D341Med (cell line): ENCODE results near the gene ZCCHC24.
A peak's percentile ranks its signal among the peaks of the same experiment; 100 is the strongest.

Experiments used
- DNase-seq: peaks from one replicate; pipeline ENCODE4 v3.0.0; 2012; ENCODE audit warnings: low spot score

ZCCHC24 gene

DNA sequence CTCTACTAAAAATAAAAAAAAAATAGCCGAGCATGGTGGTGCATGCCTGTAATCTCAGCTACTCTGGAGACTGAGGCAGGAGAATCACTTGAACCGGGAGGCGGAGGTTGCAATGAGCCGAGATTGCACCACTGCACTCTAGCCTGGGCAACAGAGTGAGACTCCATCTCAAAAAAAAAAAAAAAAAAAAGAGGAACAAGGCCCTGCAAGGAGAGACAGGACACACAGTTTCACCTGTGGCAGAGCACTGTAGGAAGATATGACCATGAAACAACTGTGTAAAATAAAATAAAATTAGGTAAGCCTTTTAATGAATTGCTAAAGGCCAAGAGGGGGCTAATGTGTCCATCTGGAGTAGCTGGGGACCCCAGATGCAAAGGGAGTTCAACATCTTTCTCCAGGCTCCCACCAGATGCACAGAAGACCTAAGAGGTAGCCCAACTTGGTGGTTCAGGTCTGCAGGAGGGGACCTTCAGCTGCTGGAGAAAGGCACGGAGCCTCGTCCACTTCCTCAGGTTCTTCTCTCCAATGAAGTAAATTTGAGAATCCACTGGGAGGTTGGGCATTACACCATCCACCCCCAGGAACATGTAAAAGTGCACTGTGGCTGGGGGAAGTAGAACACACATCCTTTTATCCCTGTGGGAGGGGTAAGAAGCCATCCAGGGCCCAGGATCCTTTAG lies 85.5 kb downstream of the ZCCHC24 start:
- no peak for DNase-seq

DNA sequence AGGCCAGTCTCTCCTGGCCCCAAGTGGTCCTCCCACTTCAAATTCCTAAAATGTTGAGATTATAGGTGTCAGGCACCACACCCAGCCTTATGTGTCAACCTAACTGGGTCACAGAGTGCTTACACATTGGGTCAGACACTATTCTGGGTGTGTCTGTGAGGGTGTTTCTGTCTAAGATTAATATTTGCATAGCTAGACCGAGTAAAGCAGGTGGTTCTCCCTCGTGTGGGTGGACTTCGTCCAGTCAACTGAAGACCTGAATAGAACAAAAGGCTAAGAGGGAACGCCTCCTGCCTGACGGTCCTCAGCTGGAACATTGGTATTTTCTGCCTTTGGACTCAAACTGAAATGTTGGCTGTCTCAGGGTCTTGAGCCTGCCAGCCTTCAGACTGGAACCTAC lies 86.6 kb downstream of the ZCCHC24 start:
- DNase-seq: no peak

DNA sequence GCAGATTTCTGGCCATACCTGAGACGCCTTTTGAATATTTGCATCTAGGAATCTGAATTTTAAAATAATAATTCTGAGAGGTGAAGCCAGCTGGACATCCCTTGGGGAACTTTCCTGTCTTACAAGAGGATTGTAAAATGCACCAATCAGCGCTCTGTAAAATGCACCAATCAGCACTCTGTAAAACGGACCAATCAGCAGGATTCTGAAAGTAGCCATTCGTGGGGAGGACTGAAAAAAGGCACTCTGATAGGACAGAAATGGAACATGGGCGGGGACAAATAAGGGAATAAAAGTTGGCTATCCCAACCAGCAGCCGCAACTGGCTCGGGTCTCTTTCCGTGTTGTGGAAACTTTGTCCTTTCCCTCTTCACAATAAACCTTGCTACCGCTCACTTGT lies 88.2 kb downstream of the ZCCHC24 start:
- no peak for DNase-seq

DNA sequence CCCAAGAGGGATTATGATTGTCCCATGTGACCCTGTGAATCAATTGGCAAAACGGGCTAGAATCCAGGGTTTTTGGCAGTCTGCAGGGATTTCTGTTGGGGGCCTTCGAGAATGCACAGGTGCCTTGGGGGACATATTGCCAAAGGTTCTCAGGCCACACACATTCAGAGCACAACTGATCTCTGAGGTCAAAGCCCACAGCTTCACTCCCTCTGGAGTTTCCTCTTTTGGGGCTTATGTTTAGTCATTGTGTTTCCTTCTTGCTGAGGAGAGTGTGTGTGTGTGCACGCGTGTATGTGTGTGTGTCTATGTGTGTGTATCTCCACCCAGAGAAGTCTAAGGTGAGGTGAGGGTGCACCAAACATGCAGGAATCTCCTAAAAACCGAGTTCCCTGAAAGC lies 89.3 kb downstream of the ZCCHC24 start:
- no peak for DNase-seq

DNA sequence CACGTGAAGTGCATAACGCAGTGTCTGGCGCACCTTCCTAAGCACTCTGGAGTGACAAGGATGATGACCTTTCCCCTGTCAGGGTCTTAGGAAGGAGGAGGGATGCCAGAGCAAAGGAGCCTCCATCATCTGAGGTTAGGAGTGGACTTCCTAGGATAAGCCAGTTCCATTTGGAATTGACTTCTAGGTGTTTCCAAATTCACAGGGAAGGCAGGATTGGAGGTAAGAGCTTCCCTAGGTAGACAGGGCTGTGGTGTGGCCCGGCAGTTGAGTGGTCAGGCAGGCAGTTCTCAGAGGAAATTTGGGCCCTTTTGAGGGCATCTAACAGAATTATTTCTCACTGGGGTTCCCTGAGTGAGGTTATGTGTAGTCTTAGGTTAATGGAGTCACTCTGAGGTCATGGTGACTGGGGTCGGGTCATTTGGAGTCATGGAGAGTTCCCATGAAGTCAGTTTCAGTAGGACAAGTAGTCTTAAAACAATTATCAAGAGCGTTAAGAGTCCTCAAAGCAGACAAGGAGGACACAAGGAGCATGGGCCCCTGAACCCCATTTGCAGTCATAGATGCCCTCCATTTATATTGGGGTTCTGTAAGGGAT lies 89.9 kb downstream of the ZCCHC24 start:
- DNase-seq: no peak

DNA sequence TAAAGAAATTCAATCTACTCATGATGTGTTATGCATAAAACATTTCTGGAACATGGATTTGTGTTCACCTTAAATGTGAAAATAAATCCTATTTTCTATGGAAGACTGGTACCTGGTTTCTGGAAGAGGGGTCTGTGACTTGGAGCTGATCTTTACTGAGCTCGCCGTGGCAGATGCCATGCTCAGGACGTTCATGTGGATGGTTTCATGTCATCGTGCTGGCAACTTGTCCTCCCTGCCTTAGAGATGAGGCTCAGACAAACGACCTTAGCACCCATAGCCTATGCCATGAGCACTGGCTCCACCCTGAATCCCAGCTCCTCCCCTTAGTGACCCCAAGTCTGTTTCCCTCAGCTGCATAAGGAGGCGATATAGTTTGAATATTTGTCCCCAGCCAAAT lies 90.8 kb downstream of the ZCCHC24 start:
- DNase-seq: no peak

DNA sequence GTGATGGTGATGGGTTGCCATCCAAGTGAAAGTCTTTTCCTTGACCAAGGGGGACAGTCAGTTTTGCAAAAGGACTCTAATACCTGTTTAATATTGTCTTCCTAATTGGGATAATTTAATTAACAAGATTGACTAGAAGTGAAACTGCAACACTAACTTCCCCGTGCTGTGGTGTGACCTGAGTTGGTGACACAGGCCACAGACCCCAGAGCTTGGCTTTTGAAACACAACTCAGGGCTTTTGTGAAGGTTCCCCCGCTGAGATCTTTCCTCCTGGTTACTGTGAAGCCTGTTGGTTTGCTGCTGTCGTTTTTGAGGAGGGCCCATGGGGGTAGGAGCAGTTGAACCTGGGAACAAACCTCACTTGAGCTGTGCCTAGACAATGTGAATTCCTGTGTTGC lies 91.3 kb downstream of the ZCCHC24 start:
- DNase-seq: no peak

DNA sequence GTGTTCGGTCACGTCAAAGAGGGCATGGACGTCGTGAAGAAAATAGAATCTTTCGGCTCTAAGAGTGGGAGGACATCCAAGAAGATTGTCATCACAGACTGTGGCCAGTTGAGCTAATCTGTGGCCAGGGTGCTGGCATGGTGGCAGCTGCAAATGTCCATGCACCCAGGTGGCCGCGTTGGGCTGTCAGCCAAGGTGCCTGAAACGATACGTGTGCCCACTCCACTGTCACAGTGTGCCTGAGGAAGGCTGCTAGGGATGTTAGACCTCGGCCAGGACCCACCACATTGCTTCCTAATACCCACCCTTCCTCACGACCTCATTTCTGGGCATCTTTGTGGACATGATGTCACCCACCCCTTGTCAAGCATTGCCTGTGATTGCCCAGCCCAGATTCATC lies 91.7 kb downstream of the ZCCHC24 start:
- DNase-seq: no peak

DNA sequence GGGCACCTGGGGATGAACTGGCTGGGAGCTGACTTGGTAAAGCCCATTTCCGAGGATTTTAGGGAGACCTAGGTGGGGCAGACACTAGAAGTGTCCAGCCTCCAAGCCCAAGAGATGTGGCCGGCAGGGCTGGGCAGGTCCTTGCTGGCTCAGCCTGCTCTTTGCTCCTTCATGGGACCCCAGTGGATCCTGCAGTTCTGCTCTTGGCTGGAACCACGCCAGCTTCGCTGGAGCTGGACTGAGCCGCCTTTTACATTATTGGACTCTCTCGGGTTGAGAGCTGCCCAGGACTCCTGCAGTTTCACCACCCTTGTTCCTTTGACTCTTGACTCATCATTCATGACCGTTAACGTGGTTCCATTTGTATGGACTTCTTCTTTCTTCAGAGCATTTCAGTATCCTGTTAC lies 92.4 kb downstream of the ZCCHC24 start:
- no peak for DNase-seq

DNA sequence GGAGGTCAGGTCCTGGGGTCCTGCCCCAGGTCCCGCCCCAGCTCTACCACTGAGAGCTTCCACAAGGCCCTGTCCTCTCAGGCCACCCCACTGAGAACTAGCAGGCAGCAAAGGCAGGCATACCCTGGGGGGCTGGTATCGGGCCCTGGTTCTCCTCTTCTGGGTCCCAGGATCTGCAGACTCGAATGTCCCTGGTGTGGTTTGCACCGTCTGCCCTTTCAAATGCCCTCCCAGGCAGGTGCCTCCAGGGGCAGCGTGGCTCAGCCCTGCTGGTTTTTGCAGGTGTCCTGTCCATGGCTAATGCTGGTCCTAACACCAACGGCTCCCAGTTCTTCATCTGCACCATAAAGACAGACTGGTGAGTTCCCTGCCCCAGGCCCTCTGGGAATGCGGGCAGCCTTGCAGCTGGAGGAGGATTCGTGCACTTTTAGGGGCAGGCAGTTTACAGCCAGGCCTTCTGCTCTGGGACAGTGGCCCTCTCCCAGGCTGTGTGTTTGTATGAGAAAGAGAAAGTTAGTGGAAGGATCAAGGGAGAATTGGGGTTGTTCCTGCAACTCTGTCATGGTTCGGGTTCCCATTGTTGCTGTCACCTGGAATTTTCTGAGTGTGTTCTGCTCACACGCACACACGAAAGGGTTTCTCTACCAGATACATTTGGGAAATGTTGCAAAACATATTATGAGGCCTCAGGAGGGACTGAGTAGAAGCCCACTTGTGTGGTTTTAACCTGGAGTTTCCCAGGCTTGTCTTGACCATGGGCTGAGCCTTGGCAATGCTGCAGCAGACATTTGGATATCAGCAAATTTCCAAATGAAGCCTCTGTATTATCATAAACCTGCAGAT lies 93.2 kb downstream of the ZCCHC24 start:
- no peak for DNase-seq

DNA sequence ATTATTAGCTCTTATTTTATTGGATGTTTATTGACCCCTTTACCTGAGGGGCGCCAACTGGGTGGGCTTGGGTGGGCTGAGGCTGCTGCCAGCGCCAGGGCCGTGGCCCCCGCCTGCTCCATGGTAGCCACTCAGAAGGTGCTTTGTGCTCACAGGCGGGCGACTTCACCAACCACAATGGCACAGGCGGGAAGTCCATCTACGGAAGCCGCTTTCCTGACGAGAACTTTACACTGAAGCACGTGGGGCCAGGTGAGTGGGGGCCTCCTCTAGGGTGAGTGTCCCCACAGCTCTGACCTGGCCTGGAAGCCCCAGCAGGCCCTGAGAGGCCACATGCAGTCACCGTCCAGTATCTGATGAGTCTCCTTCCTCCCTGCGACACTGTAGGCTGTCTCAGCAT lies 94.1 kb downstream of the ZCCHC24 start:
- DNase-seq: no peak

DNA sequence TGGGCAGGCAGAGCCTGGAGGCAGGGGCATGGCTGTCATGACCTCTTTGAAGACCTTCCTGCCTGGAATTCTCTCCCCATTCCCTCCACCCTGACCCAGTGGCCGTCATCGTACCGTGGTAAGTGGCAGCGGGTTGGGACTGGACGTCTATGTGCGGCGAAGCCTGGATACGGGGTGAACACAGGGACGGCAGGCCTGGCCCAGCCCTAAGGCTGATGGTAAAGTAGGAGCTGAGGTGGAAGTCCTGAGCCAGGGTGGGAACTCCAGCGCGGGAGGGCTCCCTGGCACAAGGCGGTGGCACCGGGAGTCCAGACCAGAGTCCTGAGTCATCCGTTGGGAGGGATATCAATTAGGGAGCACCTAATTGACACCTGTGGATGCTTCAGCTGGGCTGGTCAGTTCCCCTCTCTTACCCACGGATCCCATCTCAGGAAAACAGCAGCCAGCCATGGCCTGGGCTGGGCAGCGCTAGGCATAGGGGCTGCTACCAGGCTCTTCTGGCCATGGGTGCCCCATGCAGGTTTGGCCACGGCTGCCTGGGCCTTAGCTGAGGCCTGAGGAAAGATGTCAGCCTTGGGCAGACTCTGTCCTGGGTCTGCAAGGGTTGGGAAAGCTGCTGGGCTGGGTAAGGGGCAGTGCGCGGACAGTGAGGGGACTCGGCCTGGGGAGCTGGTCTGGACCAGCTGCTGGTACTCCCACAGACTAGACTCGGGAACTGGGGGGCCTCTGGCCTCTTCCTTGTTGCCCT lies 94.8 kb downstream of the ZCCHC24 start:
- no peak for DNase-seq

DNA sequence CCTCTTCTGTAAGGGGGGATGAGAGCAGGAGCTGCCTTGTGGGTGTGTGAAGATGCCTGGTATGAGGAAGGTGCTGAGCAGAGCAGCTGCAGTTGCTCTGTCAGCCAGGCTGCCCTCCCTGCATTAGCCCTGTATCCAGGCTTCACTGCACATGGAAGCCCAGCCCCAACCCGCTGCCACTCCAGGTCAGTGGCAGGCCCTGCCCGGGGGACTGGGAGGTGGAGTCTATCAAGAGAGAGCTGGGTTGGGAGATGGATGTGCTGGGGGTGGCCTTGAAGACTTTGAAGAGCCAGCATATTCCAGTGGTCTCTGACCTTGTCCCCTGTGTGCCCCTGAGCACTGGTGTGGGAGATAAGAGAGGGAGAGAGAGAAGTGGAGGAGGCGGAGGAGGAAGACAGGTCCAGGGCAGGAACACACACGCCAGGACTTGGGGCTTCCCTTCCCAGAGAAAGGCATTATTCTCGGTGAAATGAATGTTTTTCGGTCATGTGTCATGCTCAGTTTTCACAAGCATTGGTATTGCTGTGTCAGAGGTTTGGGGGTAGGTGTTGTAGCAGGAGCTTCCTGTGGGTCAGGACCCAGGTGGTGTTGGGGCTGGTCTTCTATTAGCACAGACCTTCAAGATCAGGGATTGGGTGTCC lies 95.5 kb downstream of the ZCCHC24 start:
- DNase-seq: no peak

DNA sequence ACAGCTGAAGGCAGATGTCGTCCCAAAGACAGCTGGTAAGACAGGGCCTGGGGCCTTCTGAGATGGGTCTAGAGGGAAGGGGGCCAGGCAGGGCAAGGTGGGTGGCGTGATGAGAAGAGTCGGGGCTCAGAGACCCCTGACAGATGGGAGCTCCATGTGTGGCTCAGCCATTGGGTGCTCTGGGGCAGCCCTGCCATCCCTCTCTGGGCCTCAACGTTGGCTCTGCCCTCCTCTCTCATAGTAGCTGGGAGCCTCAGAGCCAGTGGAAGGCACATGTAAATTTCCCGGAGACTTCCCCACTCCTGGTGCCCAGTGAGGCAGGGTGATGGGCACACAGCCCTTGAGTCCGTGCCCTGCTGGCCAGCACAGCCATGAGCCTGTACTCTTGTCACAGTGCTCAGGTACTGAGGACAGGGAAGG lies 96.3 kb downstream of the ZCCHC24 start:
- DNase-seq: no peak

DNA sequence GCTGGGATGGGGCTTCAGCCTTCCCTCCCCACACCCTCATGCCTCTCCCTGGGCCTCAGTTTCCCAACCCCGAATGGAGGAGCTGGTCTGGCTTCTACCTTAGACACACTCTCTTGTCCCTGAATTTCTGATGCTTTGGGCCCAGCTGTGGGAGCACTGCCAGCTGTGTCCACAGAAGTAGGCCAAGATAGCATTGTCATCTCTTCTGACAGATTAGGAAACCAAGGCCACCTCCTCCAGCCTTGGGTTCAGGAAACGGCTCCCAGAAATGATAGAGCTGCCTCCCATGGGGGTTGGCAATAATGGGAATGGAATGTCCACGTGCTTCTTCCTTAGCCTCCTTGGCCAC lies 96.8 kb downstream of the ZCCHC24 start:
- no peak for DNase-seq

DNA sequence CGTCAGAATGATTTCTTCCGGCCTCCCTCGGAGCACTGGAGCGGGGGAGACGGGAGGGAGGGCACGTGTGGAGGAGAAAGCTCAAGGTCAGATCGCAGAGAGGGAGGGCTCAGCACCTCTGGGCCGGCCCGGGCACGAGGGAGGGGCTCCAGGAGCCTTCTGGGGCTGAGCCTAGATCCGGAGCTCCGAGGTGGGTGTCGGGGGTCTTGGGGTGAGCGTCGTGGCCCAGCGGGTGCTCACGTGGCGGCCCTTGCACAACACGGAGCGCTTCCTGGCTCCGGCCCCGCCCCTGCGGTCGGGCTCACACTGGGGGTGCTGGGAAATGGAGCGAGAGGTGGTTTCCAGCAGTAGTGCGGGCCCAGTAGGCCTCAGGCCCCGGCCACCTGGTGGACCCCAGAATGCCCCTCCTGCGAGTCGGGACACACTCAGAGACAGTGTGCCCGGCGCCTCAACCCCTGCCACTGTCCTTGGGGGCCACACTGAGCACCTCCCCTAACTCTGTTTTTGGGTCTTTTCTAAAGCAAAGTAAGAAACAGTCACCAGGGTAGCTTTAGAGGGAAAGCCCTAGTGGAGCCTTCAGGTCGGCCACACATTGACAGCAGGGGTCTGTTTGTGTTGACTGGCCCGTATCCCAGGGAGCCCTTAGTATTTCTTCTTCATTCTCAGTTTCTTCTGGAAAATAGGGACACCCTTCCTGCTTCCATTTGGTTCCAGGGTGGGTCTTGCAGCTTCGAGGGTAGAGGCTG lies 97.4 kb downstream of the ZCCHC24 start:
- DNase-seq: peak; percentile 62

DNA sequence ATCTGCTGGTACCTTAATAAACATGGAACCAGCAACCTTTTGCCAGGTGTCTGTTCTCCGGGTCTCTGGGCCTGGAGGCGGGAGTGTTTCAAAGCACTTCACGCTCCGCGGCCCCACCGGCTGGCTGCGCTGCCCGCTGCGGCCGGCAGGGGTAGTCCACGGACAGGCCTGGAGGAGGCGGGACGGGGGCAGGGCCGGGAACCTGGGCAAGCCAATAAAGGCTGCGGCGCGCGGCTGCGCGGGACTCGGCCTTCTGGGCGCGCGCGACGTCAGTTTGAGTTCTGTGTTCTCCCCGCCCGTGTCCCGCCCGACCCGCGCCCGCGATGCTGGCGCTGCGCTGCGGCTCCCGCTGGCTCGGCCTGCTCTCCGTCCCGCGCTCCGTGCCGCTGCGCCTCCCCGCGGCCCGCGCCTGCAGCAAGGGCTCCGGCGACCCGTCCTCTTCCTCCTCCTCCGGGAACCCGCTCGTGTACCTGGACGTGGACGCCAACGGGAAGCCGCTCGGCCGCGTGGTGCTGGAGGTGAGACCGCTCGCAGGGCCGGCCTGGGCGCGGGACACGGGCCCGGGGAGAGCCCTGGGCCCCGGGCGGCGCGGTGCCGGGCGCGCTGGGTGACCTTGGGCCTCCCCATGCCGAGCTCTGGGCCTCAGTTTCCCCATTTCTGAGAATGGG lies 98.1 kb downstream of the ZCCHC24 start, which contains the start of gene PPIF:
Gene PPIF (plus strand): TSS at position 244 of the 668 bp plus-strand sequence. CDS start 80 bp downstream, at position 324.
- DNase-seq: peak; percentile 93

DNA sequence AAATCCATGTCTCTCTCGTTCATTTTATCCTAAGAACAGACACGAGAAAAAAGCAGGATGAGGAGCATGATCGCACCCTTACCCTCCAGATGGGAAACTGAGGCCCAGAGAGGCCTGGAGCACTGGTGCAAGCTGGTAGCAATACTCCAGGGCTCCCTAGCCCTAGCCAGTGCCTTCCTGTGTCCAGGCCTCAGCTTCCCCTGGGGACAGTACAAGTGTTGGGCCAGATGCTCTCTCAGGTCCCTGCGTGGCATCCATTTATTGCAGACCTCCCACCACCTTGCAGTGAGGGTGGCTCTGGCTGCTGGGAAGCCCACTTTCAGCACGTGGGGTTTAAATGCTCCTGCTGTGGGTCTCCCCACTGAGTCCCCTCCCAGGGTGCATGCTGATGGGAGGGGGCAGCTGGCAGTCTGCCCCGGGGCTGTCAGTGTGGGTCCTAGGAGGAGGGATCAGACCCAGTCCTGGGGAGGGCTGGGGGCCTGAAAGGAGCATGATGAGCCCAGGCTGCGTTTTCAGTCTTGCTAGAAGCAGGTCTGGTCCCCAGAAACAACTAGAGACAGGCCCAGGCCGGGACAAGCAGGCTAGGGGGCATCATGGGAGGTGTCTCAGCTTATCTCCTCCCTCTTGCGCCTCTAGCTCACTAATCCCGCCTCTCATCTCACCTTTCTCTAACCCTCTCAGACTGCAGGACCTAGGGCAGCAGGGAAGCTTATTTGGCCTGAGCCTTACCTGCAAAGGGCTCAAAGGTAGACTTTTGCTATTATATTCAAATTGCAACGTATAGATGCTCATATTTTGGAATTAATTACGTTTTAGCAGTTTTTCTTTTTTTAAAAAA lies 98.8 kb downstream of the ZCCHC24 start:
- DNase-seq: peak; percentile 37

DNA sequence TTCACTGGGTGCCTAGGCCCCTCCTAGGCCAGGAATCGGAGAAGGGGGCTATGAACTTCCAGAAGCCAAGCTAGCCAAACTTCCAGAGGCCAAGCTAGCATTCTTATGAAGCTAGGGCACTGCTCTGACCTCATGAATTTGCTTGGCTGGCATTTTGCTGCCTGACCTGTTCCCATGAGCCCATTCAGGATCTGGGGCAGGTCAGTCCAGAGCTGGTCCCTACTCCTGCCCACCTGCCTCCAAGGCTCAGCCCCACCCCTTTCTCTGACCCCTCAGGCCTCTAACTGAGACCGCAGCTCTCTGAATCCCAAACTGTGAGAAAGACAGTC lies 99.4 kb downstream of the ZCCHC24 start:
- peak; percentile 2 for DNase-seq
